Smooth muscle cell of the umbilical artery (primary cell): ENCODE results near the gene IGF1. TPM values are rescaled to one million over a fixed set of nuclear protein-coding genes. Genes with fewer than 3 reads are reported as not detected.

Experiments used
- total RNA-seq: library from RNA; depleted of rRNA; stranded (reverse); fragments of >200 nt; gene quantifications from 2 replicates; pipeline ENCODE4 v1.2.3, GENCODE V29; 2014

The IGF1 gene
- under 0.01 TPM in 1 of 2 replicates, not detected in the other for total RNA-seq

GRCh38 chr12:102480406-102480805, at the start of gene IGF1:
Gene IGF1 (minus strand): TSS chr12:102480563. CDS start chr12:102480381, 182 bp downstream.

